ENCODE results near the gene HASPIN. TPM values are rescaled to one million over a fixed set of nuclear protein-coding genes. Genes with fewer than 3 reads are reported as not detected.
A peak's percentile ranks its signal among the peaks of the same experiment; 100 is the strongest.
"Not testable (repeated sequence)": the region's sequence is repeated elsewhere in the genome, so short reads cannot be mapped to it uniquely, and the experiment has no call there.

HASPIN gene
- total RNA-seq, 1 donor = 0.52 TPM

DNA sequence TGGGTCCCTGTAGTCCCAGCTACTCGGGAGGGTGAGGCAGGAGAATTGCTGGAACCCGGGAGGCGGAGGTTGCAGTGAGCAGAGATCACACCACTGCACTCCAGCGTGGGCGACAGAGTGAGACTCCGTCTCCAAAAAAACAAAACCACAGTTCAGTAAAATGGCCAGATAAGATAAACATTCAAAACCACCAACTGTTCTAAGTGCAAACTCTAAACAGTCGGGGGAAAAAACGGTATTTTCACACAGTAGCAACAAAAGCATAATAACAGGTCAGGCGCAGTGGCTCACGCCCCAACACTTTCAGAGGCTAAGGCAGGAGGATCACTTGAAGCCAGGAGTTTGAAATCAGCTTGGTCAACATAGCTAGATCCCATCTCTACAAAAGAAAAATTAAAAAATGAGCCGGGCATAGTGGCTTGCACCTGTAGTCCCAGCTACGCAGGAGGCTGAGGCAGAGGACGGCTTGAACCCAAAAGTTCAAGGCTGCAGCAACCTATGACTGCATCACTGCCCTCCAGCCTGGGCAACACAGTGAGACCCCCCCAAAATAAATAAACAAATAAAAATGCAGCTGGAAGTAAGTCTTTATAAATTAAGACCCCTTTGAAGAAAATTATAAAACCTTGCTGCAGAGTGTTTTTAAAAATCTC lies 10.8 kb upstream of the HASPIN start:
- H3K9me3 ChIP-seq (ENCODE audit: low read depth, low read length) = no peaks in the 10 kb centered on the region
- H3K4me1 ChIP-seq (ENCODE audit: insufficient read depth, low read length) = peaks cover 48% of the 10 kb centered on the region
- no peaks in the 10 kb centered on the region for H3K27me3 ChIP-seq (ENCODE audit: insufficient read depth, low read length)
- H3K4me3 ChIP-seq (ENCODE audit: low read length) = no peak overlapping the region

DNA sequence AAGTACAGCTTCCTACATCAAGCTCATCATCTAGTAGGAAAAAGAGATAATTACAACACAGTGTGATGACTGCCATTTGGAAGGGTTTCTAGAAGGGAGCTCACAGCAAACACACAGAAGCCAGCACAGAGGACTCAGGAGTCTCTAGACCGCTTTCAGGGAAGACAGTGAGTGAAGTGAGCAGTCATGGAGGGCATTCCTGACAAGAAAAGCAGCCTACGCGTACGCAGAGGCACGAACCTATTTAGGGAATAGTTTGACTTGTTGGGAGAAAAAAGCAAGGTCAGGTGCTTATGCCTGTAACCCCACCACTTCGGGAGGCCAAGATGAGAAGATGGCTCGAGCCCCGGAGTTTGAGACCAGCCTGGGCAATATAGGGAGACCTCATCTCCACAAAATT lies 8.4 kb upstream of the HASPIN start:
- no peaks in the 10 kb centered on the region for H3K27me3 ChIP-seq (ENCODE audit: insufficient read depth, low read length)
- no peaks in the 10 kb centered on the region for H3K9me3 ChIP-seq (ENCODE audit: low read depth, low read length)
- H3K4me3 ChIP-seq (ENCODE audit: low read length) = no peak overlapping the region
- H3K4me1 ChIP-seq (ENCODE audit: insufficient read depth, low read length) = peaks cover 61% of the 10 kb centered on the region

DNA sequence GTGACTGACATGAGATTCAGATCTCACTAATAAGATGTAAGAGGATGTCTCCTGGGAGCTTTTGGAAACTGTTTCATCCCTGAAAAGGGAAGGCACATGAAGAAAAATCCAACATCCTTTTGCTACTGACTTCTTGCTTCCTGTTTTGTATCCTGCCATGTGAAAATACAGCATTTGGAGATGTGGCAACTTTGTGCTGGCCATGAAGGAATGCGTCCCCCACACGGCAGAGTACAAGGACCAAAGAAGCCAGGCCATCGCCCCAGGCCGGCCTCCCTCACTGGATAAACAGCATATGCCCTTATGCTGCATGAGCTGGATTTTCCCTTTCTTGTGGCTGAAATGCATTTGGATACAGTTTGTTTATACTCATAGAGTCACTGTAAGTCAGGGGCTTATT lies 5.5 kb upstream of the HASPIN start:
- peaks cover 59% of the 10 kb centered on the region for H3K4me1 ChIP-seq (ENCODE audit: insufficient read depth, low read length)
- no peaks in the 10 kb centered on the region for H3K9me3 ChIP-seq (ENCODE audit: low read depth, low read length)
- H3K27me3 ChIP-seq (ENCODE audit: insufficient read depth, low read length) = no peaks in the 10 kb centered on the region
- no peak overlapping the region for H3K4me3 ChIP-seq (ENCODE audit: low read length)

DNA sequence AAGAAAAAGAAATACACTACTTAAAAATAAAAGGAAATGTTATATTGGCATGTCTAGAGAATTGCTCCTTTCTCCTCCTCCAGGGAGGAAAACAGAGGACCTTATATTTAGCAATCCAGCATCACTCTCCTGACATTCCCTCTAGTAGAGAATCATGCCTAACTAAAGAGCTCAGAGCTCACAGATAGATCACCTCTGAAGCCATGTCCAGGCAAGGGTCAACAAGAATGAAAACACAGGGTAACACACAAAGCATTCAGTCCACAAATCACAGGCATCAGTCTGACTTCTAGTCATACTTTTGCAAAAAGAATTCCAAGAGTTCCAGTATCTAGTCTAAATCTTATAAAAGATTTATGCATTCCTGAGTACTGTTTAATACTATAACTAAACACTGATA lies 4.4 kb upstream of the HASPIN start:
- Histone ChIP-seq H3K4me3 (ENCODE audit: low read length) (no peak overlapping the region), H3K4me1 (ENCODE audit: insufficient read depth, low read length) (peaks cover 62% of the 10 kb centered on the region), H3K9me3 (ENCODE audit: low read depth, low read length) (no peaks in the 10 kb centered on the region), H3K27me3 (ENCODE audit: insufficient read depth, low read length) (no peaks in the 10 kb centered on the region)

DNA sequence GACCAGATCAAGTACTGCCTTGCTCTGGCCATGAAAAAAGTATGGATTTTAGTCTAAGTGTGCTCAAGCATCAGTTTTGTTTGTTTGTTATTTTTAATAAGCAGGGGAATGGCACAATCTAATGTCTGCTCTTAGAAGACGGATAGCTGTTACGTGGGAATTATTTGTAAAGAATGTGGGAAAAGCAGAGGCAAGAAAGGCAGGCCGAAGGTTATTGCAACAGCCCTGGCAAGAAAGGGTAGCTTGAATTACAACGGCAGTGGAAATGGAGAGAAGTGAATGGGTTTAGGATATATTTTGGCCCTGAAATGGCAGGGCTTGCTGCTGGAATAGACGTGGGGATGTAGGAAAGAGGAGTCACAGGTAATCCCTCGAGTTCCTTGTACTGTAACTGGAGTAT lies 987 bp upstream of the HASPIN start:
- Histone ChIP-seq H3K4me3 (ENCODE audit: low read length) (peak overlapping the region; percentile 92), H3K27me3 (ENCODE audit: insufficient read depth, low read length) (no peaks in the 10 kb centered on the region), H3K9me3 (ENCODE audit: low read depth, low read length) (no peaks in the 10 kb centered on the region), H3K4me1 (ENCODE audit: insufficient read depth, low read length) (peaks cover 70% of the 10 kb centered on the region)

DNA sequence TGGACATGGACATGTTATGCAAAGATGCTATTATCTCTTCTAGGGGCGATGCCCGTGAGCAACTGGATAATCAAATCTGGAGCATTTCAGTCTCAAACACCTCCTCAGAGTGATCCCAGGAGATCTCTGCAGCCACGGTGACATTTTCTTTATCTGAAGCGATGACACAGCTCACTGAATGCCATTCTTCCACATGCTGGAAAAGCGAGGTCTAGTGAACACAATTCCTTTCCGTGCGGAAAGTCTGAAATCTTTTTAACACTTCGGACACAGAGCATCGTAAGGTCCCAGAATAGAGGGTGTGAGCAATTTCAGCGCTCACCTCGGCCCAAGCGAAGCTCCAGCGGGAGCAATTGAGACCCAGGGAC lies 531 bp upstream of the HASPIN start:
- H3K4me1 ChIP-seq (ENCODE audit: insufficient read depth, low read length) = peaks cover 65% of the 10 kb centered on the region
- H3K27me3 ChIP-seq (ENCODE audit: insufficient read depth, low read length) = no peaks in the 10 kb centered on the region
- H3K9me3 ChIP-seq (ENCODE audit: low read depth, low read length) = no peaks in the 10 kb centered on the region
- H3K4me3 ChIP-seq (ENCODE audit: low read length) = peak overlapping the region; percentile 92

DNA sequence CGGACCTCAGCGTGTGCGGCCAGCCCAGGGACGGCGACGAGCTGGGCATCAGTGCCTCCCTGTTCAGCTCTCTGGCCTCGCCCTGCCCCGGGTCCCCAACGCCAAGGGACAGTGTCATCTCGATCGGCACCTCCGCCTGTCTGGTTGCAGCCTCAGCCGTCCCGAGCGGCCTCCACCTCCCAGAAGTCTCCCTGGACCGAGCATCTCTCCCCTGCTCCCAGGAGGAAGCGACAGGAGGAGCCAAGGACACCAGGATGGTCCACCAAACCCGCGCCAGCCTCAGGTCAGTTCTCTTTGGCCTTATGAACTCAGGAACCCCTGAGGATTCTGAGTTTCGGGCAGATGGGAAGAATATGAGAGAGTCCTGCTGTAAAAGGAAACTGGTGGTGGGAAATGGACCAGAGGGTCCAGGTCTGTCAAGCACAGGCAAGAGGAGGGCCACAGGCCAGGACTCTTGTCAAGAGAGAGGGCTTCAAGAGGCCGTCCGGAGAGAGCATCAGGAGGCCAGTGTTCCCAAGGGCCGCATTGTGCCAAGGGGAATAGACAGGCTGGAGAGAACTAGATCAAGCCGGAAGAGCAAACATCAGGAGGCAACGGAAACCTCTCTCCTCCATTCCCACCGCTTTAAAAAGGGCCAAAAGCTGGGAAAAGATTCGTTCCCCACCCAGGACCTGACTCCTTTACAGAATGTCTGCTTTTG lies 825 bp downstream of the HASPIN start:
- no peaks in the 10 kb centered on the region for H3K27me3 ChIP-seq (ENCODE audit: insufficient read depth, low read length)
- peaks cover 52% of the 10 kb centered on the region for H3K4me1 ChIP-seq (ENCODE audit: insufficient read depth, low read length)
- peak overlapping the region; percentile 92 for H3K4me3 ChIP-seq (ENCODE audit: low read length)
- no peaks in the 10 kb centered on the region for H3K9me3 ChIP-seq (ENCODE audit: low read depth, low read length)

DNA sequence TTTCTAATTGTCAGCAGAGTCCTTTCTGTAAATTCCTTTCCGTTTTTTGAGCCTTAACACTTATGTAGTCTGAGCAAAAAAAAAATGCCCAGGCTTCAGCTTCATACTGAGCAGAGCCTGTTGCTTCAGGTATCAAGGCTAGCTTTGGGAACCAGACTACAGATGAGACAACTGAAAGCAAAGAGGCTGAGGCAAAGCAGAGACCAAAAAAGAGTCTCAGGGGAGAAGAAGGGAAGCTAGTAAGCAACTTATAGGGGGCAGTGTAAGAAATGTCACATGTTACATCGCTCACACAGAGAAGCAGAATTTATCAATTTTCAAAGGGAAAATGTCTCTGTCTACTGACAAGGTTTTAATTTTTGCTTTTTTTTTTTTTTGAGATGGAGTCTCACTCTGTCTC lies 3.3 kb downstream of the HASPIN start:
- Histone ChIP-seq H3K4me1 (ENCODE audit: insufficient read depth, low read length) (peaks cover 29% of the 10 kb centered on the region), H3K27me3 (ENCODE audit: insufficient read depth, low read length) (no peaks in the 10 kb centered on the region), H3K4me3 (ENCODE audit: low read length) (no peak overlapping the region), H3K9me3 (ENCODE audit: low read depth, low read length) (no peaks in the 10 kb centered on the region)

DNA sequence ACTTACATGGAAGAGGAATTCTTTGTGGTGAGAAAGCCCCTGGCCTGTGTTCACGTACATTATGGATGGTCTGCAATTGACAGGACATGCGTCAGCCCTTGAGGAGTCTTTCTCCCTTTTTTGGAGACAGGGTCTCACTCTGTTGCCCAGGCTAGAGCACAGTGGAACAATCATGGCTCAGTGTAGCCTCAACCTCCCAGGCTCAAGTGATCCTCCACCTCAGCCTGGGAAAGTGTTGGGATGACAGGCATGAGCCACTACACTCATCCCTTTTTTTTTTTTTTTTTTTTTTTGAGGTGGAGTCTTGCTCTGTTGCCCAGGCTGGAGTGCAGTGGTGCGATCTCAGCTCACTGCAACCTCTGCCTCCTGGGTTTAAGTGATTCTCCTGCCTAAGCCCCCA lies 4.4 kb downstream of the HASPIN start:
- not testable (repeated sequence) for H3K9me3 ChIP-seq (ENCODE audit: low read depth, low read length); H3K27me3 ChIP-seq (ENCODE audit: insufficient read depth, low read length); H3K4me3 ChIP-seq (ENCODE audit: low read length)
- H3K4me1 ChIP-seq (ENCODE audit: insufficient read depth, low read length) = peaks cover 19% of the 10 kb centered on the region

DNA sequence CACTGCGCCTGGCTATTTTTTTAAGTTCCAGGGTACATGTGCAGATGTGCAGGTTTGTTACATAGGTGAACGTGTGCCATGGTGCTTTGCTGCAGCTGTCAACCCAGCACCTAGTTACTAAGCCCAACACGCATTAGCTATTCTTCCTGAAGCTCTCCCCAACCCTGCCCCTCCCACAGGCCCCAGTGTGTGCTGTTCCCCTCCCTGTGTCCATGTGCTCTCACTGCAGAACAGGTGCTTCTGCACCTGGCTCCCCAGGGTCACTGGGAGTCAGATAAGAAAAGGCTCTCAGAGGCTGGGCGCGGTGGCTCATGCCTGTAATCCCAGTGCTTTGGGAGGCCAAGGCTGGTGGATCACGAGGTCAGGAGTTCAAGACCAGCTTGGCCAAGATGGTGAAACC lies 6.2 kb downstream of the HASPIN start:
- Histone ChIP-seq H3K4me1 (ENCODE audit: insufficient read depth, low read length) (peaks cover 7% of the 10 kb centered on the region), H3K9me3 (ENCODE audit: low read depth, low read length) (no peaks in the 10 kb centered on the region), H3K27me3 (ENCODE audit: insufficient read depth, low read length) (no peaks in the 10 kb centered on the region), H3K4me3 (ENCODE audit: low read length) (no peak overlapping the region)

DNA sequence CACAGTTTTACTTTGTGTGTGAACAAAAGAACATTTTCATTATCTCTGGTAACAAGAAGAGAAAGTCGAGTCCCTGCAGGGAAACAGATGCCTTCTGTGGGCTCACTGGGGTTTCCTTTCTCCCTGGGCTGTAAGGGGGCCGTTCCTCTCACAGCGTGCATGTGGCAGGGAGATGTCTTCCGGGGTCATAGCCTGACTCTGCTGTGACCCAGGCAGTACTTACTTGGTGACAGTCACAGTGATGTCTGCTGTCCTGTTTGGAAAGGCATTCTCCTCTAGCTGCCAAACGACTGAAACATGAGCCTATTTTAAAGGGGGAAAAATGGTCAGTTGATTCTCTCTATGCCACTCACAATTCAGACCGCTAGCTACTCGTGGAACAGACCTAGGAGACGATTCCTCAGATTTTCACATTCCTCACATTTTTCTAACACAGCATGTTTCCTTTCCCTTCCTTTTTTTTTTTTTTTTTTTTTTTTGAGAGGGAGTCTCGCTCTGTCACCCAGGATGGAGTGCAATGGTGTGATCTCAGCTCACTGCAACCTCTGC lies 7.3 kb downstream of the HASPIN start:
- no peaks in the 10 kb centered on the region for H3K27me3 ChIP-seq (ENCODE audit: insufficient read depth, low read length)
- H3K4me1 ChIP-seq (ENCODE audit: insufficient read depth, low read length) = no peaks in the 10 kb centered on the region
- no peaks in the 10 kb centered on the region for H3K9me3 ChIP-seq (ENCODE audit: low read depth, low read length)
- no peak overlapping the region for H3K4me3 ChIP-seq (ENCODE audit: low read length)

DNA sequence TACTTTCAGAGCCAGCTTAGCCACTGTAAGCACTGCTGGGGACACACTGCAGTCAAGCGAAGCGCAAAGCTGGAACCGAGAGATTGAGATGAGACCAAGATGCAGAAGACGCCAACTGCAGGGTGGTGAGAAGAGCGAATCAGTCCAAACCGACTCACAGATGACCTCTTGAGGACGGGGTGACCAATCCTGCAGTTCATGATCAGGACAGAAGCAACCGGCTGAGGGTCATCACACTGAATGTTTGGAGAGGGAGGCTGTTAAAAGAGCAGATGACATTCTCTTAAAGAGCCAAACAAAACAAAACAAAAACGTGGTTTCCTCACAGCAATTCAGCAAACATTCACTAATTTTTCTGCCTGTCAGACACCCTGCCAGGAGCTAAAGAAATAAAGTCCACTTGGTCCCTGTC lies 8.5 kb downstream of the HASPIN start:
- Histone ChIP-seq H3K4me1 (ENCODE audit: insufficient read depth, low read length) (no peaks in the 10 kb centered on the region), H3K27me3 (ENCODE audit: insufficient read depth, low read length) (no peaks in the 10 kb centered on the region), H3K4me3 (ENCODE audit: low read length) (no peak overlapping the region), H3K9me3 (ENCODE audit: low read depth, low read length) (no peaks in the 10 kb centered on the region)

DNA sequence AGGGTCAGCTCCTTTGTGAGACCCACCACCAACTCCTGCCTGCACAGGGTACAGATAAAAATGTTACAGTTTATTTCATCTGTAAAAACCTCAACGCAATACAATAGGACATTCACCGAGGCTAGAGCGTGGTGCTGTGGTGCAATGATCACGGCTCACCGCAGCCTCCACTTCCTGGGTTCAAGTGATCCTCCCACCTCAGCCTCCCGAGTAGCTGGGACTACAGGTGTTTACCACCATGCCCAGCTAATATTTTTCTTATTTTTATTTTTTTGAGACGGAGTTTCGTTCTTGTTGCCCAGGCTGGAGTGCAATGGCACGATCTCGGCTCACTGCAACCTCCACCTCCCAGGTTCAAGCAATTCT lies 11.2 kb downstream of the HASPIN start:
- not testable (repeated sequence) for H3K4me3 ChIP-seq (ENCODE audit: low read length); H3K9me3 ChIP-seq (ENCODE audit: low read depth, low read length); H3K27me3 ChIP-seq (ENCODE audit: insufficient read depth, low read length)
- H3K4me1 ChIP-seq (ENCODE audit: insufficient read depth, low read length) = peaks cover 14% of the 10 kb centered on the region

DNA sequence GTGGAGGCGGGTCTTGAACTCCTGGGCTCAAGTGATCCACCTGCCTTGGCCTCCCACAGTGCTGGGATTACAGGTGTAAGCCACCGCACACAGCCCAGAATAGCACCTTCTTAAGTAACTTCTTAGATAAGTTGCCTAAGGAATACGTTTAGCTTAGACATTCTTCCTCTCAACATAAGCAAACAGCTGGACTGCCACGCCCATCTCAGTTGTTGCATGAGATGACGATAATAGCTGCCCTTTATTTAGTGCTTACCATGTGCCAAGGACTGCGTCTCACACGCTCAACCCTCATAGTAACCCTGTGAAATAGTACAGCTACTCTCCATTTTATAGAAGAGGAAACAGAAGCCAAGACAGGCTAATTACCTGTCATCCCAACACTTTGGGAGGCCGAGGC lies 11.8 kb downstream of the HASPIN start:
- Histone ChIP-seq H3K27me3 (ENCODE audit: insufficient read depth, low read length) (no peaks in the 10 kb centered on the region), H3K4me3 (ENCODE audit: low read length) (no peak overlapping the region), H3K9me3 (ENCODE audit: low read depth, low read length) (no peaks in the 10 kb centered on the region), H3K4me1 (ENCODE audit: insufficient read depth, low read length) (peaks cover 19% of the 10 kb centered on the region)

DNA sequence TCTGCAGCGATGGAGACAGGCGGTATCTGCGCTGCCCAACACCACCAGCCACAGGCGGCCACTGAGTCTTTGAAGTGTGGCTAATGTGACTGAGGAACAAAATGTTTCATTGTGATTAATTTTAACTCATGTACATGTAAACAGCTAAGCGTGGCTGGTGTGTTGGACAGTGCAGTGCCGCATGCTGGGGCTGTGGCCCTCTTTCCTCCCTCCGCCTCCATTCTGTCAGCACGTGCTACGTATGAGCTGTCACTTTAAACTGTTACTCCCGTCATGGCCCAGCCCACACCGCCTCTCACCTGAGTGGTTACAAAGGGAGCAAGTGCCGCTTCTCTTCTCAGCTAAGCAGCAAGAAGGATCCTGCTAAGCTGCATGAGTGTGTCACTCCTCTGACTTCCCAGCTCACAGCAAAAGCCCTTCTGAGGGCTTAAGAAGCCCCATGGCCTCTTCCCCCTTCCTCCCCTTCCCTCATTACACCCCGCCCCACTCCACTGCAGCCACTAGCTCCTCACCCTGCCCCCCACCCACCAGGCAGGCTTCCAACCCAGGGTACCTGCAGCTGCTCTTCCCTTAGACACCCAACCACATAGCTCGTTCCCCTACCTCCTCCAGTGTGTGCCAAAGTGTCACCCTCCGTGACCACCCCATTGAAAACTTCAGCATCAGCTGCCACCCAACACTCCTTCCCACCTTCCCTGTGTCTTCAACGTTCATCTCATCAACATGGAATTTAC lies 15.0 kb downstream of the HASPIN start:
- Histone ChIP-seq H3K9me3 (ENCODE audit: low read depth, low read length) (no peaks in the 10 kb centered on the region), H3K27me3 (ENCODE audit: insufficient read depth, low read length) (no peaks in the 10 kb centered on the region), H3K4me3 (ENCODE audit: low read length) (no peak overlapping the region), H3K4me1 (ENCODE audit: insufficient read depth, low read length) (peaks cover 27% of the 10 kb centered on the region)

All from mononuclear cell (primary cell).